Measurements from ENCODE around the gene EXOC3L4.

The EXOC3L4 gene

GRCh38 chr14:103104389-103104653, 9.8 kb downstream of the EXOC3L4 start:
- H3K27me3 ChIP-seq (ENCODE audit: control insufficient read depth, insufficient read depth, low read length) = peaks cover 3% of the 10 kb centered on the region
- H2AFZ ChIP-seq = peak overlapping the region; percentile 76
- H3K4me2 ChIP-seq (ENCODE audit: low read length) = peak overlapping the region; percentile 84
- no peak for TF ChIP-seq CTCF (IDR thresholded peaks at IDR 0.05)
- H3K4me1 ChIP-seq = peaks cover 16% of the 10 kb centered on the region
- H3K4me3 ChIP-seq (ENCODE audit: low read depth, low read length) = peak overlapping the region; percentile 33
- no peaks in the 10 kb centered on the region for H3K79me2 ChIP-seq
- no peak overlapping the region for H3K9ac ChIP-seq
- H3K27ac ChIP-seq = no peak overlapping the region
- H3K36me3 ChIP-seq (ENCODE audit: control insufficient read depth, insufficient read depth, low read length) = no peaks in the 10 kb centered on the region
- H3K9me3 ChIP-seq (ENCODE audit: control insufficient read depth, low read length) = no peaks in the 10 kb centered on the region

- Histone ChIP-seq H3K9ac (no peak overlapping the region), H3K79me2 (no peaks in the 10 kb centered on the region), H3K27ac (no peak overlapping the region), H3K4me1 (peaks cover 19% of the 10 kb centered on the region), H3K4me2 (ENCODE audit: low read length) (peak overlapping the region; percentile 84), H3K27me3 (ENCODE audit: control insufficient read depth, insufficient read depth, low read length) (peaks cover 3% of the 10 kb centered on the region), H3K36me3 (ENCODE audit: control insufficient read depth, insufficient read depth, low read length) (no peaks in the 10 kb centered on the region), H3K4me3 (ENCODE audit: low read depth, low read length) (peak overlapping the region; percentile 33), H2AFZ (peak overlapping the region; percentile 76), H3K9me3 (ENCODE audit: control insufficient read depth, low read length) (no peaks in the 10 kb centered on the region)
- TF ChIP-seq CTCF (IDR thresholded peaks at IDR 0.05) = peak; percentile 99
Measured at GRCh38 chr14:103104654-103105452, 10.3 kb downstream of the EXOC3L4 start.

GRCh38 chr14:103105580-103106150, 11.1 kb downstream of the EXOC3L4 start:
- Histone ChIP-seq H3K79me2 (no peaks in the 10 kb centered on the region), H3K4me3 (ENCODE audit: low read depth, low read length) (no peak overlapping the region), H3K9me3 (ENCODE audit: control insufficient read depth, low read length) (no peaks in the 10 kb centered on the region), H3K27me3 (ENCODE audit: control insufficient read depth, insufficient read depth, low read length) (peaks cover 3% of the 10 kb centered on the region), H3K9ac (no peak overlapping the region), H2AFZ (peak overlapping the region; percentile 7), H3K36me3 (ENCODE audit: control insufficient read depth, insufficient read depth, low read length) (no peaks in the 10 kb centered on the region), H3K4me2 (ENCODE audit: low read length) (no peak overlapping the region), H3K27ac (no peak overlapping the region), H3K4me1 (peaks cover 27% of the 10 kb centered on the region)
- peak; percentile 30 for TF ChIP-seq CTCF (IDR thresholded peaks at IDR 0.05)

- H2AFZ ChIP-seq = no peak overlapping the region
- H3K27me3 ChIP-seq (ENCODE audit: control insufficient read depth, insufficient read depth, low read length) = peaks cover 3% of the 10 kb centered on the region
- H3K27ac ChIP-seq = no peak overlapping the region
- H3K36me3 ChIP-seq (ENCODE audit: control insufficient read depth, insufficient read depth, low read length) = no peaks in the 10 kb centered on the region
- TF ChIP-seq CTCF (IDR thresholded peaks at IDR 0.05) = no peak
- H3K4me3 ChIP-seq (ENCODE audit: low read depth, low read length) = no peak overlapping the region
- no peak overlapping the region for H3K4me2 ChIP-seq (ENCODE audit: low read length)
- no peaks in the 10 kb centered on the region for H3K9me3 ChIP-seq (ENCODE audit: control insufficient read depth, low read length)
- H3K79me2 ChIP-seq = no peaks in the 10 kb centered on the region
- peaks cover 45% of the 10 kb centered on the region for H3K4me1 ChIP-seq
- no peak overlapping the region for H3K9ac ChIP-seq
Measured at GRCh38 chr14:103107455-103107854, 12.9 kb downstream of the EXOC3L4 start.
